ENCODE measurements around the gene GPD2. TPM values are rescaled to one million over a fixed set of nuclear protein-coding genes. Genes with fewer than 3 reads are reported as not detected.

Gene GPD2
- total and polyA plus RNA-seq, 2 donors from 2014 or later, result 6.2 to 32.3 TPM

GRCh38 chr2:156581280-156581679 is 145.1 kb downstream of the GPD2 start:
- Histone ChIP-seq H3K36me3 (ENCODE audit: control insufficient read depth in 2 of 3, insufficient read depth in 3 of 3, low read length in 3 of 3) (no peaks in the 10 kb centered on the region), H3K27ac (ENCODE audit: low read depth in 2 of 2, low read length in 2 of 2) (no peak overlapping the region), H3K9ac (ENCODE audit: low read length in 3 of 3) (no peak overlapping the region), H3K4me1 (ENCODE audit: control insufficient read depth in 2 of 3, insufficient read depth in 2 of 3, low read depth in 1 of 3, low read length in 3 of 3) (no peaks in the 10 kb centered on the region), H3K27me3 (ENCODE audit: control insufficient read depth, insufficient read depth, low read length) (no peaks in the 10 kb centered on the region), H3K9me3 (ENCODE audit: control insufficient read depth in 2 of 3, insufficient read depth in 1 of 3, low read length in 3 of 3) (no peaks in the 10 kb centered on the region), H3K4me3 (ENCODE audit: low read length in 3 of 3) (no peak overlapping the region)
- intact Hi-C loops (cut with DNase I), result no loop called here
- DNase-seq (no peak), FAIRE-seq (no peak)
- TF ChIP-seq CTCF (IDR thresholded peaks at IDR 0.05; ENCODE audit: borderline replicate concordance, extremely low read depth, insufficient read depth), result no peak

GRCh38 chr2:156585457-156585856 is 149.3 kb downstream of the GPD2 start:
- no peak overlapping the region for H3K9ac ChIP-seq (ENCODE audit: low read length in 3 of 3)
- no peaks in the 10 kb centered on the region for H3K9me3 ChIP-seq (ENCODE audit: control insufficient read depth in 2 of 3, insufficient read depth in 1 of 3, low read length in 3 of 3)
- peaks cover 0 to 3% (median 0%) of the 10 kb centered on the region in 3 donors for H3K4me1 ChIP-seq (ENCODE audit: control insufficient read depth in 2 of 3, insufficient read depth in 2 of 3, low read depth in 1 of 3, low read length in 3 of 3)
- DNase-seq, result no peak
- FAIRE-seq, result no peak
- intact Hi-C loops (cut with DNase I), result no loop called here
- no peak overlapping the region for H3K4me3 ChIP-seq (ENCODE audit: low read length in 3 of 3)
- no peak for TF ChIP-seq CTCF (IDR thresholded peaks at IDR 0.05; ENCODE audit: borderline replicate concordance, extremely low read depth, insufficient read depth)
- H3K27ac ChIP-seq (ENCODE audit: low read depth in 2 of 2, low read length in 2 of 2), result no peak overlapping the region
- no peaks in the 10 kb centered on the region for H3K36me3 ChIP-seq (ENCODE audit: control insufficient read depth in 2 of 3, insufficient read depth in 3 of 3, low read length in 3 of 3)
- H3K27me3 ChIP-seq (ENCODE audit: control insufficient read depth, insufficient read depth, low read length), result no peaks in the 10 kb centered on the region

GRCh38 chr2:156586621-156587020 is 150.4 kb downstream of the GPD2 start:
- H3K27me3 ChIP-seq (ENCODE audit: control insufficient read depth, insufficient read depth, low read length), result no peaks in the 10 kb centered on the region
- DNase-seq (no peak), FAIRE-seq (no peak)
- no peaks in the 10 kb centered on the region for H3K9me3 ChIP-seq (ENCODE audit: control insufficient read depth in 2 of 3, insufficient read depth in 1 of 3, low read length in 3 of 3)
- H3K27ac ChIP-seq (ENCODE audit: low read depth in 2 of 2, low read length in 2 of 2), result no peak overlapping the region
- intact Hi-C loops (cut with DNase I), result no loop called here
- H3K9ac ChIP-seq (ENCODE audit: low read length in 3 of 3), result no peak overlapping the region
- no peak for TF ChIP-seq CTCF (IDR thresholded peaks at IDR 0.05; ENCODE audit: borderline replicate concordance, extremely low read depth, insufficient read depth)
- no peaks in the 10 kb centered on the region for H3K36me3 ChIP-seq (ENCODE audit: control insufficient read depth in 2 of 3, insufficient read depth in 3 of 3, low read length in 3 of 3)
- H3K4me1 ChIP-seq (ENCODE audit: control insufficient read depth in 2 of 3, insufficient read depth in 2 of 3, low read depth in 1 of 3, low read length in 3 of 3), result peaks cover 0 to 3% (median 0%) of the 10 kb centered on the region in 3 donors
- no peak overlapping the region for H3K4me3 ChIP-seq (ENCODE audit: low read length in 3 of 3)

Measured in kidney (tissue), 14 donors.